ENCODE data around the gene PCSK7. TPM values are rescaled to one million over a fixed set of nuclear protein-coding genes. Genes with fewer than 3 reads are reported as not detected.
"Not testable (repeated sequence)": the region's sequence is repeated elsewhere in the genome, so short reads cannot be mapped to it uniquely, and the experiment has no call there.

Gene PCSK7
- total RNA-seq, 1 donor from 2014 or later, result 28.7 TPM

DNA sequence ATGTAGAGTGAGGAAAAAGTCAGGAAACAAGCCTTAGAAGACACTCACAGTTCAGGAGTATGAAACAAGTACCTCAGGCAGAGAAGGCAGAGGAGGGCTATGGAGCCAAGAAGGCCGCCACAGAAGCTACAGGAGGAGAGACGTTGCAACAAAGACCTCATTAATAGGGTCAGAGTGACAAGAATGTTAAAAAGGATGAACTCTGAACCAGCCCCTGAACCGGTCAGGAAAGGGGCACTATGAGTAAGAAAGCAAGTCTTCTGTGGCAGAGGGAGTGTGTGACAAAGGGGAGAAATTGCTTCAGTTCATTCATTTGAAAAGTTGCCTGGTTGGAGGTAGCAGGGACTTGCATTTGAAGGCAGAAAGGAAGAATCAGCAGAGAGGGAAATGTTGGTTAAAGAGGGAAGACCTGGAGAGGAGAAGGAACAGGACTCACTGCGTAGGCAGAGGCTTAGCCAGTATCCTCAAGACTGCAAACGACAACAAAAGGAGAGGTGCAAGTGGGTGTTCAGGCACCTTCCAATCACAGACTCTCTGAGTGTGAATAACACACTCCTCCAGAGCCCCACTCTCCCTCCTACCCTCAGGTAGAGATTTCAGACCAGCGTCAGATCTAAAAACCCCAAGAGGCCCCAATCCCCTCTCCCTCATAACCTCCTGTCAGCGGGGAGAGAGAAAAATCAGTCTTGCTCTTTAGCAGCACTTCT lies 17.3 kb downstream of the PCSK7 start:
- DNase-seq, result no peak

DNA sequence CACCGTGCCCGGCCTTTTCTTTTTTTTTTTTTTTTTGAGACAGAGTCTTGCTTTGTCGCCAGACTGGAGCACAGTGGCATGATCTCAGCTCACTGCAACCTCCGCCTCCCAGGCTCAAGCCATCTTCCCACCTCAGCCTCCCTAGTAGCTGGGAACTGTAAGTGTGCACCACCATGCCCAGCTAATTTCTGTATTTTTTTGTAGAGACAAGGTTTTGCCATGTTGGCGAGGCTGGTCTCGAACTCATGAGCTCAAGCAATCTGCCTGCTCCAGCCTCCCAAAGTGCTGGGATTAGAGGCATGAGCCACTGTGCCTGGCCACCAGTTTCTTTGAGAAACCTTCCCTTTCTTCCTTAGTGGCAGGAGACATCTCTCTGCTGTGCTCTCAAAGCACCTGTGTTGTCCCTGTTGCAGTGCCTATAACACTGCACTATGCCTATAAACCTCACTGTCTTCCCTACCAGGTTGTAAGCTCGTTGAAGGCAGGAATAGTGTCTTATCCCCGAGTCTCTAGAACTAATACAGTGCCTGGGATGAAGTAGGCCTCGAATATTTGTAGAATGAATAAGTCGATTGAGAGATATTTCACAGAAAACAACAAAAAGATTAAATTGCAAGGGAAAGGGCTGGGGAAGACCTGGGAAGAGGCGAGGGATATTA lies 19.0 kb downstream of the PCSK7 start:
- DNase-seq, result no peak

DNA sequence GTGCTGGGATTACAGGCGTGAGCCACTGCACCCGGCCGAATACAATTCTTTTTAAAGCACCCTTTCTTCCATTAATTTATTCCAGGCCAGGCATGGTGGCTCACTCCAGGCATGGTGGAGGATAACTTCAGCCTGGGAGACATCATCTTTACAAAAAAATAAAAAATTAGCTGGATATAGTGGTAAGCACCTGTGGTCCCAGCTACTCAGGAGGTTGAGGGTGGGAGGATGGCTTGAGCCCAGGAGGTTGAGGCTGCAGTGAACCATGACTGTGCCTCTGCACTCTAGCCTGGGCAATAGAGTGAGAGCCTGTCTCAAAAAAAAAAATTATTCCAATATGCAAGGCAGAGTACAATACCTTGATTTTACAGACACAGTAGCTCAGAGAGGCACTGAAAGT lies 21.3 kb downstream of the PCSK7 start:
- DNase-seq, result no peak

DNA sequence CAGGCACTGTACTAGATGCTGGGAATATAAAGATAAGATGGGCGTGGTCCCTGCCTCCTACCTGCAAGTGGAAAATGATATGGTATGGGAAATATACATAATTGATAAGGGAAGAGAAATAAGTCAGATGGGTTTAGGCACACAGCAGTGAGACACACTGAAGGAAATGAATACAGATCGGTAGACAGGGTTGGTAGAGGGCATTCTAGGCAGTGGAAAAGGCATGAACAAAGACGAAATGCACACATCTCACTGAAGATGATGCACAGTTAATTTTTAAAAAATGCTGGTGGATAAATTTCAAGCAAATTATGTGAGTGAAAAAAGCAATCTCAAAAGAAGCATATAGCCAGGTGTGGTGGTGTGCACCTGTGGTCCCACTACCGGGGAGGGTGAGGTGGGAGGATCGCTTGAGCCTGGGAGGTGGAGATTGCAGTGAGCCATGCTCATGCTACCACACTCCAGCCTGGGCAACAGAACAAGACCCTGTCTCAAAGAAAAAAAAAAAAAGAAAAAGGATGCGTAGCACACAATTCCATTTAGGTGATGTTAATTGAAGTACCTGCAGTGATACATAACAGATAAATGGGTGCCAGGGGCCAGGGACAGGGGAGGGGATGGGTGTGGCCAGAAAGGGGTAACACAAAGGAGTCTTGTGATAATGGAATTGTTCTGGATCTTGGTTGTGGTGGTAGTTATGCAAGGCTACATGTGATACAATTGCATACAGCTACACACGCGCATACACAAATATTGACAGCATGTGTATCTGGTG lies 22.3 kb downstream of the PCSK7 start:
- DNase-seq, result not testable (repeated sequence)

DNA sequence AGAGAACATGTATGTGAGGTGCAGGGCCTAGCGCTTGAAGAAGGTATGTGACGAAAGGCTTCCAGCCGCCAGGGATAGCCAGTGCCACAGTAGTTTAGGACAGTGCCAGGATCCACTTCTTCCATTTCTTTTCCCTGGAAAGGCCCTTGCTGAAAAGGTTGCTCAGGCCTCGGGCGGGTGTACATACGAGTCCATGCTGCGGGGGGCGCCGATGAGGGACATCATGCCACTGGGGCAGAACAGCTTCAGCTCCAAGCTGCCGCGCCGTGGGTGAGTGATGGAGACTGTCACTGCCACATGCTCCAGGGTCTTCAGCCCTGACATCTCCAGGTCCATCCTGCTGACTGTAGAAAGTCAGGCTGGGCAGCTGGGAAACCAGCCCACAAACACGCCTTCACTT lies 23.2 kb downstream of the PCSK7 start:
- DNase-seq, result not testable (repeated sequence)

GRCh38 chr11:117207481-117207880 lies 24.4 kb downstream of the PCSK7 start:
- DNase-seq, result not testable (repeated sequence)

- DNase-seq, result not testable (repeated sequence)
Measured at GRCh38 chr11:117206859-117207258, 25.0 kb downstream of the PCSK7 start.

GRCh38 chr11:117206111-117206510 lies 25.8 kb downstream of the PCSK7 start:
- DNase-seq, result not testable (repeated sequence)

DNA sequence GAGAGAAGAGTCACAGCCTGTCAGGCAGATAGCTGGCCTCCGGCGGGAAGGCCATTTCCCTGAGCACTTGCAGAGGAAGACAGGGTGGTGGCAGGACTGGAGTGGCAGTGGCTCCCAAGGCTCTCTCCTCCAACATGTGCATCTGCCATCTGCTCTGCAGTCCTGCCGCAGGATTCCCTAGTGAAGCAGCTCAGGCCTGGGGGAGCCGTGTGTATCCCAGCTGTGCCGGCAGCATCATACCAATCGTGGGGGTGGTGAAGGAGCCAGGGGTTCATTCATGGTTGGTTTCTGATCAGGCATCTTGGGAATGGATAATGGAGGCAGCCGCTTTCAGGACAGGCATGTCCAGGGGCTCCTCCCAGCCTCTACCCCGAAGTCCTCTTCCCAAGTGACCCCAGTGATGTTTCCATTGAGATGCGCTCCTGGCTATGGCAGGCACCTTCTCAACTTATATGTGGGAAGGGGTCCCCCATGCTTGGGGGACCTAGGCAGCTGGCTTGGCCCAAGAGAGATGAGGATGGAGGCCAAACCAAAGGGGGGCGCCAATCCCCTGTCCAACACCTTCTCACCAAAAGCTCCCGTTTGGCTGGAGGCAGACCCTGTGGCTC lies 26.6 kb downstream of the PCSK7 start:
- DNase-seq, result no peak

- DNase-seq, result no peak
Measured at GRCh38 chr11:117204283-117205080, 27.4 kb downstream of the PCSK7 start.

- DNase-seq, result no peak
Measured at GRCh38 chr11:117203069-117203407, 28.8 kb downstream of the PCSK7 start.

- no peak for DNase-seq
Measured at GRCh38 chr11:117202386-117203068, 29.3 kb downstream of the PCSK7 start.

- no peak for DNase-seq
Measured at GRCh38 chr11:117201658-117202305, 30.1 kb downstream of the PCSK7 start.

GRCh38 chr11:117200813-117201657 lies 30.8 kb downstream of the PCSK7 start:
- no peak for DNase-seq

- no peak for DNase-seq
Measured at GRCh38 chr11:117199916-117200812, 31.7 kb downstream of the PCSK7 start.

DNA sequence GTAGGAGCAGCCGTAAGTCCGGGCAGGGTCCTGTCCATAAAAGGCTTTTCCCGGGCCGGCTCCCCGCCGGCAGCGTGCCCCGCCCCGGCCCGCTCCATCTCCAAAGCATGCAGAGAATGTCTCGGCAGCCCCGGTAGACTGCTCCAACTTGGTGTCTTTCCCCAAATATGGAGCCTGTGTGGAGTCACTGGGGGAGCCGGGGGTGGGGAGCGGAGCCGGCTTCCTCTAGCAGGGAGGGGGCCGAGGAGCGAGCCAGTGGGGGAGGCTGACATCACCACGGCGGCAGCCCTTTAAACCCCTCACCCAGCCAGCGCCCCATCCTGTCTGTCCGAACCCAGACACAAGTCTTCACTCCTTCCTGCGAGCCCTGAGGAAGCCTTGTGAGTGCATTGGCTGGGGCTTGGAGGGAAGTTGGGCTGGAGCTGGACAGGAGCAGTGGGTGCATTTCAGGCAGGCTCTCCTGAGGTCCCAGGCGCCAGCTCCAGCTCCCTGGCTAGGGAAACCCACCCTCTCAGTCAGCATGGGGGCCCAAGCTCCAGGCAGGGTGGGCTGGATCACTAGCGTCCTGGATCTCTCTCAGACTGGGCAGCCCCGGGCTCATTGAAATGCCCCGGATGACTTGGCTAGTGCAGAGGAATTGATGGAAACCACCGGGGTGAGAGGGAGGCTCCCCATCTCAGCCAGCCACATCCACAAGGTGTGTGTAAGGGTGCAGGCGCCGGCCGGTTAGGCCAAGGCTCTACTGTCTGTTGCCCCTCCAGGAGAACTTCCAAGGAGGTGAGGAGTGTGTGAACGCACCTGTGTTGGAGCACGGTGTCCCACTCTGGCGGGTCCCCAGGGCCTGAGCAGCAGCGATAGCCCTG lies 32.6 kb downstream of the PCSK7 start, which contains the start of gene TAGLN:
Gene TAGLN (plus strand): TSS at position 318 of the 863 bp plus-strand sequence. CDS start 3,644 bp downstream, outside the sequence.
- DNase-seq, result peak; percentile 52

DNA sequence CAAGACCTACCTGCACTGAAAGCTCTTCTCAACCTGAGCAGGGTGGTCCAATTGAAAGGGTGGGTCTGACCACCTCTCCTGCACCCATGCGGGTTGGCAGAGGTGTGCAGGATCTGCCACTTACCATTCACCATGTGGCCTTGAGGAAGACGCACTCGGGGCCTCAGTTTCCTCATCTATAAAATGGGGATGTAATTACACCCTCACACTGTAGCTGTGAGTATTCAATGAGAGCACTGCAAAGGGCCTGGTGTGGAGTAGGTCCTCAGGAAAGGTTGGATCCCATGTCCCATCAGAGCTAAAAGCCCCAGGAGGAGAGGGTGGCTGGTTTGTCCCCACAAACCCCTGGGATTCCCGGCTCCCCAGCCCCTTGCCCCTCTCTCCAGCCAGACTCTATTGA lies 33.3 kb downstream of the PCSK7 start:
- no peak for DNase-seq

All from skin of body (tissue), 2 donors.